Measurements from ENCODE around the gene TTF1.

The TTF1 gene

DNA sequence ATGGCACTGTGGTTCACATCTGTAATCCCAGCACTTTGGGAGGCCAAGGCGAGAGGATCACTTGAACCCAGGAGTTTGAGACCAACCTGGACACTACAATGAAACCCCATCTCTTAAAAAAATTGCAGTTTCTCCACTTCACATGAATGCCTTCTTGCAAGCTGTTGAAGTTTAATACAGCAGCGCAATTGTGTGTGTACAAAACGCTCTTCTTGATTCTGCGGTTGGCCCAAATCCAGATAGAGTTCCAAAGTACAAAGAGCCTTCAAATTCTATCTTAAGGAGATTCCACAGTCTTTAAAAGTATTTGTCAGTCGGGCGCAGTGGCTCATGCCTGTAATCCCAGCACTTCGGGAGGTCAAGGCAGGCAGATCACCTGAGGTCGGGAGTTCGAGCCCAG, 42.6 kb downstream of the TTF1 start:
- DNase-seq (ENCODE audit: low spot score): no peak

DNA sequence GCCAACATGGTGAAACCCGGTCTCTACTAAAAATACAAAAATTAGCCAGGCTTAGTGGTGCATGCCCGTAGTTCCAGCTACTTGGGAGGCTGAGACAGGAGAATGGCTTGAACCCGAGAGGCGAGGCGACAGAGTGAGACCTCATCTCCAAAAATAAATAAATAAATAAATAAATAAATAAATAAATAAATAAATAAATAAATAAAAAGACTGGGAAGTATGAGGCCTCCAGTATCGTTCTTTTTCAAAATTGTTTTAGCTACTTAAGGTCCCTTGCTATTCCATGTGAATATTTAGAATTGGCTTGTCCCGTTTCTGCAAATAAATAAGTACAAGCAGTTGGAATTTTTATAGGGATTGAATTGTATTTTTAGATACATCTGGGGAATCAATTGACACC, 48.9 kb downstream of the TTF1 start:
- no peak for DNase-seq (ENCODE audit: low spot score)

DNA sequence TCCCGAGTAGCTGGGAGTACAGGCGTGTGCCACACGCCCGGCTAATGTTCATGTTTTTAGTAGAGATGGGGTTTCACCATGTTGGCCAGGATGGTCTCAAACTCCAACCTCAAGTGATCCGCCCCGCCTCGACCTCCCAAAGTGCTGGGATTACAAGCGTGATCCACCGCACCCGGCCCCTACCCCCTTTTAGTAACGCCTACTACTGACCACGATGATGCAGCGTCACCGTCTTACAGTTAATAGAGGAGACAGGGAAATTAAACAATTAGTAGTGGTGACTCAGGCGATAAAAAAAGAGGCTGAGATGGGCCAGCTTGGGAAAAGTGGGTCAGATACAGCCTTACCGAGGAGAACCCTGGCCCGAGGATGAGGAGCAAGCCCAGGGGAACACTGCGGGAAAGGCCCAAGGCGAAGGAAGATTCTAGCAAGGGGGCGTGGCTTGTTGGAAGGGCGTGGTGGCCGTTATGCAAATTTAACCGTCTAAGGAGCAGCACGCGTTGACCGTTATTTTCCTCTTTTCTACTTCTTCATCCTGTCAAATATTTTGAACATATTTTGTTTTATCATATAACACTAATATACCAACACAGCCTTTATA, 50.2 kb downstream of the TTF1 start:
- no peak for DNase-seq (ENCODE audit: low spot score)

DNA sequence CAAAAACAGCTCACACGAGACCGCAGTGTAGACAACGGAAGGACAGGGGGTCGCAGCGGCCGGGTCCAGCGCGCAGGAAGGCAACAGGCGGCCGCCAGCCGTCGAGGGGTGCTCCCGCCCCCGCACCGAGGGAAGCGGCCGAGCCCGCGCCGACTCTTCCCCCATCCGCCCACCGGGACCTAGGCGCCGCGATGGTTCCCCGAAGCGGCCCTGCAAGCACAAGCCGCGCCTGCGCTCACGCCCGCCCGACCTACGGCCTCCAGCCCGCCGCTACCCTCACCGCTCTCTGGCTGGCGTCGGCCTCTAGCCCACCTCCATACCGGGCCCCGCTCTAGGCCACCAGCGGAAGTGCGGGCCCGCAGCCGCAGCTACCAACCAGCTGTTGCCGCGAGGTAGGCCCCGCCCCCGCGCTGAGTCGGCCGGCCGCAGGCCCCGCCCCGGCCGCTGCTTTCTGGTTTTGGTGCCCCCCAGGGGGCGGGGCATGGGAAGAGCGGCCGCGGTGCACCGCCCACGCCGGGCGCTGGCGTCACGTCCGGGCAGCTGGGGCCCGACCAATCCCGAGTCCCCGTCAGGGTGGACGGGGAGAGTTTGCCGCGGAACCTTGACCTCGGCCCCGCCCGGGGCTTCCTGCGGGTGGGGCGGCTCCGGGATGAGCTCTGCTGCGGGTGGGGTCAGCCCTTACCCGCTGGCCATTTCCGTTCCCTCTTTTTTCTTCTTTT, 51.8 kb downstream of the TTF1 start, which contains the start of gene SETX:
SETX (minus strand) TSS at position 350 of the 719 bp plus-strand sequence. CDS start 5,558 bp downstream, outside the sequence.
- peak; percentile 100 for DNase-seq (ENCODE audit: low spot score)

DNA sequence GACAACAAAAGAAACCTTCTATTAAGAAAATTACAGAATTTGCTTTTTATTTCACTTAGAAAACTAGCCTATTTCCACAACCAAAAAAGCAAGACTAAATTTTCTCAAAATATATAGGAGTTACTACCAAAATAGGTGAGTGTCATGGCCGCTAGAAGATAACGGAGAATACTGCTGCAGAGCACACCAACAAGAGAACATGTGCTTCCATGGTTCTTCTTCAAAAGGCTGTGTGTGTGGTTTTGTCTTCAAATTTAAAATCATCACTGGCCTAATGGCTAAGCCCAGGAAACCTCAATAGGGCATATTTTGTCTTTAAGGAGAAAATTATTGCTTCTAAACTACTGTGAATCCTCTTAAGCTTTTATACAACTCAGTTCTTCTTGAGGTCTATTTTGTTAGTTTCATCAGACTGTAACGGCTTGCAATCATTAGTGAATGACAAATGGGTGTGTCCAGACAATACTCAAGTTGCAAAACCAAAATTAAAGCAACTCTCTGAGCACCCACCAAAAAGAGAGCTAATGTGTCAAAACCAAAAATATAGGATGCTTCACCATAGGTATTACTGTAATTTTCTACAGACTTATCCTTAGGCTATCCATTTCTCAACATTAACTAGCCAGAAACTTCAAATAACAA, 55.1 kb downstream of the TTF1 start:
- DNase-seq (ENCODE audit: low spot score): no peak

DNA sequence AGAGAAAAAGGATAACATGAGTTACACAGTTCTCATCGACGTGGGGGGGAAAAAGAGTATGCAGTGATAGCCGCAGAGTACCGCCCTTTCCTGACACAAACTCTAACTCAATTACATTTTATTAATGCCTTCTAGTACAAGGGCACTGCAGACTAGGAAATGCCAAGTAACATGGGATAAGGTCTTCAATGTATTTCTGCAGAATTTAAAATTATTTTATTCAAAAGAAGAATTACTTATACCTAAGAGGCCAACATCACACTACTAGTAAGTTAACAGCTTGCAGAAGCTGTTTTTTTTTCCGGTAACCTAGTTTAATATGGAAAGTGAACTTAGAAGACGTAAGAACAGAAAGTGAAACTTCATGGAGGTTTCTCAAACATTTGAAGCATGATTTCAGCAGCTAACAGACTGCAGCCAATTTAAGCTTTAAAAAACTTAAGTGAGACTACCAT, 55.8 kb downstream of the TTF1 start:
- no peak for DNase-seq (ENCODE audit: low spot score)

DNA sequence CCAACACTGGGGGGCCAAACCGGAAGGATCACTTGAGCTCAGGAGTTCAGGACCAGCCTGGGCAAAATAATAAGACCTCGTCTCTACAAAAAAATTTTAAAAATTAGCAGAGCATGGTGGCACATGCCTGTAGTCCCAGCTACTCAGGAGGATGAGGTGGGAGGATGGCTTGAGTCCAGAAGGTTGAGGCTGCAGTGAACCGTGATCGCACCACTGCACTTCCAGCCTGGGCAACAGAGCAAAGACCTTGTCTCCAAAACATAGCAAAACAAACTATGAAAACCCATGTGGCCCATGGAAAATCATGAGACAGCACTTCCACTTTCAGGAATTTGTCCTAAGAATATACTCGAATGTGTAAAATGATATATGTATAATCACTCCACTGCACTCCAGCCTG, 58.0 kb downstream of the TTF1 start:
- no peak for DNase-seq (ENCODE audit: low spot score)

DNA sequence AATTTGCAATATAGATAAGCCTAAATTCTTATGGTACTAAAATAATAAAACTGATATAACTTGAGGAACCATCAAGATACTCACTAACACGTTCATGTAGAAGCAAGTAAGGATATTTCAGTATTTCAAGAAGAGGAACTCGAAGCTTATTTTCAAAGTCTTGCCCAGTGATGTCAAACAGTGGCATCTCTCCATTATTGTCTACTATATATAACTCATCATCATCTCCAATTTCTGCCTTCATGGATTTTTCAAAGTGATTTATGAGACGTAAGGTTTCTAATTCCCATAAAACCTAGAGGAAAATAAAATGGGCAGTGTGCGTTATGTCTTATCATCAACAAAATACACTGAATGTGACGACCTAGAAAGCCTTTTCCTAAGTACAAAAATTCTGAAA, 60.5 kb downstream of the TTF1 start:
- DNase-seq (ENCODE audit: low spot score): no peak

DNA sequence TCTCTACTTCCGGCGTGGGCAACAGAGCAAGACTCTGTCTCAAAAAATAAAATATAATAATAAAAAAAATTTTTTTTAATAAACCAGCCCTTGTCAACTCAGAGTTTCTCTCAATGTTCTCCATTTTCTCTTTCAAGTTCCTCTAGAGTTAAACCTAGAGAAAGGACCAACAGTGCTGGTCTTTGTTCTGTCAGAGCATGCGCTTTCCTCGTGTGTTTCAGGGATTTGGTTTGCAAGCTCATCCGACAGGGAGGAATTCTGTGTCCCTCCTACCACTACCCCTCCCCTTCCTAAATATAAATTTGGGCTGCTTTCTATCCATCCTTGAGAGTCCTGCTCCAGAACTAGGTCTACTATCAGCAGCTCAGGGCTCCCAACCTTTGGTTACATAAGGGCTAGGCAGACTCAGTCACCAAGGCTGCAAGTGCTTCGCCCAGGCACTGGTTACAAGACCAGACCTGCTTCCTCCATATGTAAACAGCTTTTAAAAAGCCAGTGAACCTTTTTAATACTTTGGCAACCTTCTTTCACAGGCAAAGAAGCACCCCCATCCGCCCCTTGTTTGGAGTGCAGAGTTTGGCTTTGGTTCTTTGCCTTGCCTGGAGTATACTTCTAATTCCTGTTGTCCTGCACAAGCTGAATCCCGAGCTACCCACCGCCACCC, 65.3 kb downstream of the TTF1 start:
- no peak for DNase-seq (ENCODE audit: low spot score)

DNA sequence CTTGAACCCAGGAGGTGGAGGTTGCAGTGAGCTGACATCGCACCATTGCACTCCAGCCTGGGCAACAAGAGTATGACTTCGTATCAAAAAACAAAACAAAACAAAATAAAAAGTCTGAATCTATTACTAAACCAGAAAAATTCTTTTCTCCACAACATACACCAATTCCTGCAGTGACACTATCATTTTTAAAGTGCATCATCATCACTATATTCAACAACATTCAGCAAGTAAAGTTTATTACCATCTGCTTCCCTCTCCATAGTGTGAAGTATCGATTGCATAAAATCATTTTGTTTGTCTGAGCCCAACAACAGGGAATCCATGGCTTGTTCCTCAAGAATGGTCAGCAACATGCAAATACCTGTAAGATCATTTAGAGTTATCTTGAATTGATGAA, 72.3 kb downstream of the TTF1 start:
- DNase-seq (ENCODE audit: low spot score): no peak

DNA sequence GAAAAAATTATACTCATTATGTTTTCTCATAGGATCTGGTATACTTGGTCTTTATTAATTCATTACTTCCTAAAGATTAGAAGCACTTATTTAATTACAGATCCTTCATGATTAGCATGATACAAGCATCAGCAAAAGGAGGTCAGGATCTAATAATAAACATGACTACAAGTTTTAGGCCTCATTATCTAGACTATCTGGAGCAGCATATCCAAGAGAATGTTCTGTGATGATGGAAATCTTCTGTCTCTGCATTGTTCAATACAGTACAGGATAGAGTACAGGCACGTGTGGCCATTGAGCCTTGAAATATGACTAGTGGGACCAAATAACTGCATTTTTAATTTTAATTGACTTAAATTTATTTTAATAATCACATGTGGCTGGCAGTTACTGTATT, 73.1 kb downstream of the TTF1 start:
- no peak for DNase-seq (ENCODE audit: low spot score)

DNA sequence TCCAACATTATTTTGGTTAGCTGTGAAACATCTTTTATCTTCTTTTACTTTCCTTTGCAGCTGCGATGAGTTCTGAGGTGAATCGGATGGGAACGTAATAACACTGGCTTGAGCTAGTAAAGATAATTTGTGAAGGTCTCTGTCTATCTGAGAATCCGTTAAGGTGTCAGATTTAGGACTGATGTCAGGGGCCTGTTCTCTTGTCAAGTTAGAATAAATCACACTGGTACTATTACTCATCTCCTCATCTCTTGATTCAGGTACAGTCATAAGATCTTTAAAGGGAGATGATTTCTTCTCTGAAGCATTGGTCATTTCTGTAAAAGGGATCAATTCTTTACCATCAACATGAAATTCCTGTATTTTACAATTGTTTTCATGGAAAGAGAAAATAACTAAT, 78.1 kb downstream of the TTF1 start:
- no peak for DNase-seq (ENCODE audit: low spot score)

DNA sequence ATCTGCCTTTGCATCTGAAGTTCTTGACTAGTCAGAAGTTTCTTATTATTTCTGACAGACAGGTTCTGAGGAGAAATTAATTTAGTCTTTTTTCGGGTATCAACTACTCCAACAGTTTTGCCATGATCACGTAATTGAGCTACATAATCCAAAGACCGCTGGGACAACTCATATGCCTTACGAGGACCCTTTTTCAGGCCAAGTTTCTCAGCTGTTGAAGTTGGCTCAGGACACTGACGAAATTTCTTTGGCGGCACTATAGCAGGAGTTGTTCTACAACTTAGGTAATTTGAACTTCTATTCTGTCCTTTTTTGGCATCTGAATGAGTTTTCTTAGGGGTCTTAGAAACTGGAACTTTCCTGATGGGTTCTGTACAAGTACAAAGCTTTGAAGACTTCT, 79.1 kb downstream of the TTF1 start:
- no peak for DNase-seq (ENCODE audit: low spot score)
